Osteoblast (primary cell): Measurements from ENCODE around the gene RMI2. TPM values are rescaled to one million over a fixed set of nuclear protein-coding genes. Genes with fewer than 3 reads are reported as not detected.

ENCODE experiments used
- DNase-seq: peaks from one replicate; pipeline ENCODE4 v3.0.0; 2011; ENCODE audit warnings: low spot score, mixed read lengths; ENCODE audit not compliant: insufficient read length; ENCODE audit errors: missing footprints
- H2AFZ ChIP-seq: 2 replicates; pipeline ENCODE4 v1.6.0; 2011; ENCODE audit warnings: mild to moderate bottlenecking, low read length
- H3K27ac ChIP-seq: 2 replicates; pipeline ENCODE4 v1.5.1; 2011; ENCODE audit warnings: mild to moderate bottlenecking, low read depth, low read length, moderate library complexity
- H3K27me3 ChIP-seq: 2 replicates; pipeline ENCODE4 v1.6.0; 2012; ENCODE audit warnings: mild to moderate bottlenecking, control low read depth, inconsistent platforms, low read length, moderate library complexity; ENCODE audit not compliant: insufficient read depth
- H3K36me3 ChIP-seq: 2 replicates; pipeline ENCODE4 v1.5.1; 2011; ENCODE audit warnings: mild to moderate bottlenecking, low read length, control low read depth, moderate library complexity; ENCODE audit not compliant: insufficient read depth
- H3K4me1 ChIP-seq: 2 replicates; pipeline ENCODE4 v1.5.1; 2011; ENCODE audit warnings: mild to moderate bottlenecking, low read length, control low read depth, moderate library complexity; ENCODE audit not compliant: insufficient read depth
- H3K4me2 ChIP-seq: 2 replicates; pipeline ENCODE4 v1.6.0; 2011; ENCODE audit warnings: mild to moderate bottlenecking, low read length; ENCODE audit not compliant: insufficient read depth
- H3K4me3 ChIP-seq: fragments of 200-600 bp; sonication (generic); 3 replicates; pipeline ENCODE4 v1.5.1; 2012; ENCODE audit warnings: mild to moderate bottlenecking, low read length, inconsistent platforms; ENCODE audit not compliant: insufficient read depth
- H3K79me2 ChIP-seq: 2 replicates; pipeline ENCODE4 v1.6.0; 2012; ENCODE audit warnings: mild to moderate bottlenecking, low read length, control low read depth, inconsistent platforms; ENCODE audit not compliant: insufficient read depth
- H3K9me3 ChIP-seq: 2 replicates; pipeline ENCODE4 v1.5.1; 2011; ENCODE audit warnings: low read depth, low read length, control low read depth
- H4K20me1 ChIP-seq: 2 replicates; pipeline ENCODE4 v1.6.0; 2012; ENCODE audit warnings: mild to moderate bottlenecking, low read length, control low read depth; ENCODE audit not compliant: insufficient read depth
- CTCF ChIP-seq: IDR thresholded peaks from 2 replicates; pipeline ENCODE4 v1.5.1; 2011; ENCODE audit warnings: mild to moderate bottlenecking, low read depth, low read length, moderate library complexity; ENCODE audit errors: extremely low read depth
- total RNA-seq: library from RNA; depleted of rRNA; stranded (reverse); fragments of >200 nt; gene quantifications from 2 replicates; pipeline ENCODE4 v1.2.3, GENCODE V29; 2012

The RMI2 gene
- total RNA-seq, 1 donor = 1.4 TPM

- H3K4me2 ChIP-seq = no peak overlapping the region
- H3K27ac ChIP-seq = no peak overlapping the region
- no peak overlapping the region for H3K4me3 ChIP-seq
- H3K36me3 ChIP-seq = no peaks in the 10 kb centered on the region
- no peaks in the 10 kb centered on the region for H4K20me1 ChIP-seq
- DNase-seq = no peak
- H3K9me3 ChIP-seq = no peaks in the 10 kb centered on the region
- H3K27me3 ChIP-seq = no peaks in the 10 kb centered on the region
- TF ChIP-seq CTCF = no peak
- no peaks in the 10 kb centered on the region for H3K79me2 ChIP-seq
- no peak overlapping the region for H2AFZ ChIP-seq
- peaks cover 37% of the 10 kb centered on the region for H3K4me1 ChIP-seq
Observed at GRCh38 chr16:11359370-11359769, 14.1 kb downstream of the RMI2 start.

- Histone ChIP-seq H3K36me3 (no peaks in the 10 kb centered on the region), H3K79me2 (no peaks in the 10 kb centered on the region), H3K27me3 (no peaks in the 10 kb centered on the region), H4K20me1 (no peaks in the 10 kb centered on the region), H3K27ac (no peak overlapping the region), H2AFZ (no peak overlapping the region), H3K4me3 (no peak overlapping the region), H3K4me2 (no peak overlapping the region), H3K4me1 (peaks cover 44% of the 10 kb centered on the region), H3K9me3 (no peaks in the 10 kb centered on the region)
- no peak for TF ChIP-seq CTCF
- DNase-seq = no peak
Observed at GRCh38 chr16:11360641-11361373, 15.5 kb downstream of the RMI2 start.

- H3K36me3 ChIP-seq = no peaks in the 10 kb centered on the region
- H3K4me3 ChIP-seq = no peak overlapping the region
- peak overlapping the region; percentile 20 for H2AFZ ChIP-seq
- peak overlapping the region; percentile 25 for H3K4me2 ChIP-seq
- H3K27ac ChIP-seq = peak overlapping the region; percentile 25
- no peak for TF ChIP-seq CTCF
- no peaks in the 10 kb centered on the region for H3K27me3 ChIP-seq
- H3K9me3 ChIP-seq = no peaks in the 10 kb centered on the region
- peaks cover 44% of the 10 kb centered on the region for H3K4me1 ChIP-seq
- DNase-seq = peak; percentile 43
- no peaks in the 10 kb centered on the region for H3K79me2 ChIP-seq
- no peaks in the 10 kb centered on the region for H4K20me1 ChIP-seq
Observed at GRCh38 chr16:11361701-11362451, 16.6 kb downstream of the RMI2 start.

- DNase-seq = no peak
- Histone ChIP-seq H3K9me3 (no peaks in the 10 kb centered on the region), H3K4me3 (no peak overlapping the region), H2AFZ (no peak overlapping the region), H3K4me1 (peaks cover 33% of the 10 kb centered on the region), H3K27ac (peak overlapping the region; percentile 53), H3K79me2 (no peaks in the 10 kb centered on the region), H4K20me1 (no peaks in the 10 kb centered on the region), H3K27me3 (no peaks in the 10 kb centered on the region), H3K36me3 (no peaks in the 10 kb centered on the region), H3K4me2 (no peak overlapping the region)
- no peak for TF ChIP-seq CTCF
Observed at GRCh38 chr16:11363927-11364258, 18.6 kb downstream of the RMI2 start.
